HT-29 (cell line): ENCODE measurements around the gene GSC. TPM values are rescaled to one million over a fixed set of nuclear protein-coding genes. Genes with fewer than 3 reads are reported as not detected.
"Not testable (repeated sequence)": the region's sequence is repeated elsewhere in the genome, so short reads cannot be mapped to it uniquely, and the experiment has no call there.

Source experiments
- DNase-seq: peaks from one replicate; pipeline ENCODE4 v3.0.0-alpha.2; 2015; ENCODE audit warnings: low spot score
- total RNA-seq: library from RNA; depleted of rRNA; stranded (reverse); fragments of >200 nt; shearing (Covaris generic); gene quantifications from 2 replicates; pipeline ENCODE4 v1.2.3, GENCODE V29; 2014; rRNA removed

GSC gene
- total RNA-seq, 1 experiment from 2014 or later, result not detected

- DNase-seq, result no peak
Observed at GRCh38 chr14:94746131-94746530, 23.8 kb downstream of the GSC start.

- no peak for DNase-seq
Observed at GRCh38 chr14:94738751-94739150, 31.2 kb downstream of the GSC start.

- DNase-seq, result no peak
Observed at GRCh38 chr14:94738097-94738496, 31.8 kb downstream of the GSC start.

GRCh38 chr14:94728950-94729349 is 41.0 kb downstream of the GSC start:
- no peak for DNase-seq

- not testable (repeated sequence) for DNase-seq
Observed at GRCh38 chr14:94728440-94728839, 41.5 kb downstream of the GSC start.

GRCh38 chr14:94726649-94727048 is 43.3 kb downstream of the GSC start:
- DNase-seq, result not testable (repeated sequence)

GRCh38 chr14:94724993-94725392 is 44.9 kb downstream of the GSC start:
- no peak for DNase-seq

- no peak for DNase-seq
Observed at GRCh38 chr14:94722397-94722796, 47.5 kb downstream of the GSC start.

Other genes starting within 250 kb of the GSC start
- gene SERPINA4, start 208.7 kb downstream of the GSC start, total RNA-seq, result 0.57 and 1.8 TPM in 2 replicates
- 4.9 and 7.9 TPM in 2 replicates for gene SERPINA5, start 188.7 kb downstream of the GSC start, total RNA-seq
- 1.0 and 2.0 TPM in 2 replicates for gene SERPINA3, start 157.7 kb downstream of the GSC start, total RNA-seq